ENCODE data around the gene ZNF783.
A peak's percentile ranks its signal among the peaks of the same experiment; 100 is the strongest.
"Not testable (repeated sequence)": the region's sequence is repeated elsewhere in the genome, so short reads cannot be mapped to it uniquely, and the experiment has no call there.

Gene ZNF783

DNA sequence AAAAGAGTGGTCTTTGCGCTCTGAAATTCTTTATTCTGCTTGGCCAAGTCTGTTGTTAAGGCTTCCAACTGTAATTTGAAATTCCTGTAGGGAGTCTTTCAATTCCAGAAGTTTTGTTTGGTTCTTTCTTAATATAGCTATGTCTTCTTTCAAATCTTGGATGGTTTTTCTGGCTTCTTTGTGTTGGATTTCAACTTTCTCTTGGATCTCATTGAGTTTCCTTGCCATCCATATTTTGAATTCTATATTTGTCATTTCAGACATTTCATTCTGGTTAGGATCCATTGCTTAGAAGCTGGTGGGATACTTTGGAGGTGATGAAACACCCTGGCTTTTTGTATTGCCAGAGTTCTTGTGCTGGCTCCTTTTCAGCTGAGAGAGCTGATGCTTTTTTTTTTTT, 55.5 kb downstream of the ZNF783 start:
- no peak overlapping the region for H3K4me3 ChIP-seq (replicated peaks; ENCODE audit: low read depth, low read length)
- no peak for DNase-seq (ENCODE audit: extremely low read depth, low read depth)
- TF ChIP-seq CTCF (IDR thresholded peaks at IDR 0.05; ENCODE audit: low read depth, low read length, missing control alignments) = no peak

GRCh38 chr7:149317986-149318672, 56.1 kb downstream of the ZNF783 start:
- TF ChIP-seq CTCF (IDR thresholded peaks at IDR 0.05; ENCODE audit: low read depth, low read length, missing control alignments) = peak; percentile 17
- no peak overlapping the region for H3K4me3 ChIP-seq (replicated peaks; ENCODE audit: low read depth, low read length)
- DNase-seq (ENCODE audit: extremely low read depth, low read depth) = no peak

DNA sequence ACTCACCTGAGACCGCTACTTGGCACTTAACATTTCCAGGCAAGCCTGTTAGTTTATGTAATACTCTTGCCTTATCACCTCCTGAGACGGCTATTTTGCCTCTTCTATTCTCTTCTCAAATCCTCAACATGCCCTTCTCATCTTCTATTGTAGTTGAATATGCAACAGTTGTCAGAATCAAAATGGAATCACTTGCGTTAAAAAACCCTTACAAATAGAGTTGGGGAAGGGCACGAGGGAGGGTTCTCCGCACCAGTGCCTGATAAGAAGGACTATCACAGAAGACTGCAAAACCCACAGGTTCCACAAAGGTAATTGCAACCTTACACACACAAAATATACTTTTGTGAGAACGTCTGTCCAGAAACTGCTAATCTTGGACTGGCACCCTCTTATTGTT, 57.4 kb downstream of the ZNF783 start:
- no peak for DNase-seq (ENCODE audit: extremely low read depth, low read depth)
- H3K4me3 ChIP-seq (replicated peaks; ENCODE audit: low read depth, low read length) = no peak overlapping the region

DNA sequence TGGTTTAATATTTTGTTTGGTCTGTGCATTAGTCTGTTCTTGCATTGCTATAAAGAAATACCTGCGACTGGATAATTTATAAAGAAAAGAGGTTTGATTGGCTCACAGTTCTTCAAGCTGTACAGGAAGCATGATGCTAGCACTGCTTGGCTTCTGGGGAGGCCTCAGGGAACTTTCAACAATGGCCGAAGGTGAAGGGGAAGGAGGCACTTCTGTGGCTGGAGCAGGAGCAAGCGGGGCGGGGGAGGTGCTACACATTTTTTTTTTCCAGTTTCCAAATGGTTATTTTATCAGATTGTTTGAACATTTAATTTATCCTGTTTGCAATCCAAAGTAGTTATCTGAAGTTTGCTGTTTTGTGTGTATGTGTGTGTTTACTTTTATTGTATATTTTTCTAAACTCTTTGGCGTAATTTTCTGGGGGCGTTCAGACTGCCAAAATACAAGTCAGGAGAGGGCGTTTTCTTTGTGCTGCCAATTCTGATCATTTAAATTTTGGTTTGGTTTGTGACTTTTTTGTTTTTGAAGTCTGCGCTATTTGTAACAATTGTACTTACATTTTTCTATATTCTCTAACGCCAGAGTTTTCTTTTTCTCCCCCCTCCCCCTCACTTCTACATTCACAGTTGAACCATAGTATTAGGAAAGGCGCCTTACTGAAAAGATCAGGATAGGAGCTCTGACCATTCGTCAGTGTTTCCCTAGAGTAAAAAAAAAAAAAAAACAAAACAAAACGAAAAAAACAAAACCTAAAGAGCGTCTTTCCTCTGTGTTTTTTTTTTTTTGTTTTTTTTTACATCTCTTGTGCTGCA, 58.5 kb downstream of the ZNF783 start:
- no peak overlapping the region for H3K4me3 ChIP-seq (replicated peaks; ENCODE audit: low read depth, low read length)
- TF ChIP-seq CTCF (IDR thresholded peaks at IDR 0.05; ENCODE audit: low read depth, low read length, missing control alignments) = no peak
- no peak for DNase-seq (ENCODE audit: extremely low read depth, low read depth)

More for the DNA sequence above, 57.4 kb downstream of the ZNF783 start:
- no peak for TF ChIP-seq CTCF (IDR thresholded peaks at IDR 0.05; ENCODE audit: low read depth, low read length, missing control alignments)

DNA sequence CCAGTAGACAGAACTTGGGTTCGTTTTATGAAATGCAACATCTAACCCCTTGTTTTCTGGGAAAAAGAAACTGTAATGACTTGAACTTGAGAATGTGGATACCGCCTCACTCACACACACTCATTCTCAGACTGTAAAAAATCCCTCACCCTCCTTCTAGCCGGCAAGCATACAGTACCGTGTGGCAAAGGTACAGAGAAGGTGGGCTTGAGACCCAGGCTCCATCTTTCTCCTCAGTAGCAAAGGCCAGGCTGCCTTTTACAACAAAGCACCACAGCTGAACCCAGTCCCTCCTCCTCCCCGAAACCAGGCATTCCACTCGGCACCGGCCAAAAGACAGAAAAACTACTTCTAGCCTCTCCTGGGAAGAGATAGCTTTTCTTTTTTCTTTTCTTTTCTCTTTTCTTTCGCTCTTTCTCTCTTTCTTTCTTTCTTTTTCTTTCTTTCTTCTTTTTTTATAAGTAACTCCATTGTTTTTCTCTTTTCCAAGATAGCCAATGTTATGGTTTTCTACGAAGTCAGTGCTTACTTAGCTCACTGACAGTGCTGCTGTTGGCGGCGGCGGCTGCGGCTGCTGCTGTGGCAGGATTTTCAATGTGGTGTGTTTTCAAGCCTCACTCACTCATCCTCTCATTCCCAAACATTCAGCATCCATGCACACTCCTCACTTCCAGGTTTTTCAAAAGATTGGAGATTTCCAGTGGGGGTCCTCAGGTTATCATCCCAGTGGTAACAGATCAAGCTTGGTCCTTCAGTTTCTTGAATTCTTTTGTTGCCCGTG, 59.3 kb downstream of the ZNF783 start:
- not testable (repeated sequence) for H3K4me3 ChIP-seq (replicated peaks; ENCODE audit: low read depth, low read length); DNase-seq (ENCODE audit: extremely low read depth, low read depth)

- DNase-seq (ENCODE audit: extremely low read depth, low read depth) = no peak
- no peak for TF ChIP-seq CTCF (IDR thresholded peaks at IDR 0.05; ENCODE audit: low read depth, low read length, missing control alignments)
- H3K4me3 ChIP-seq (replicated peaks; ENCODE audit: low read depth, low read length) = no peak overlapping the region
Observed at GRCh38 chr7:149321978-149322541, 60.1 kb downstream of the ZNF783 start.
